IgD-negative memory B cell (primary cell): ENCODE results near the gene ITIH5. TPM values are rescaled to one million over a fixed set of nuclear protein-coding genes. Genes with fewer than 3 reads are reported as not detected.

Source experiments
- H3K27ac Mint-ChIP-seq, 3 donors: one replicate each; pipeline ENCODE4 v1.8.0; 2020 to 2022; ENCODE audit warnings: mild to moderate bottlenecking in 3 of 3, mixed read lengths in 3 of 3, moderate library complexity in 1 of 3
- H3K27me3 Mint-ChIP-seq: one replicate; pipeline ENCODE4 v1.8.0; 2021; ENCODE audit warnings: mixed read lengths
- H3K36me3 Mint-ChIP-seq: one replicate; pipeline ENCODE4 v1.8.0; 2020; ENCODE audit warnings: mild to moderate bottlenecking, mixed read lengths
- H3K4me1 Mint-ChIP-seq, 3 donors: one replicate each; pipeline ENCODE4 v1.8.0; 2020 to 2022; ENCODE audit warnings: mixed read lengths in 3 of 3, mild to moderate bottlenecking in 1 of 3
- H3K4me3 Mint-ChIP-seq, 4 donors: one replicate each; pipeline ENCODE4 v1.8.0; 2020 to 2022; ENCODE audit warnings: mild to moderate bottlenecking in 4 of 4, mixed read lengths in 4 of 4, moderate library complexity in 3 of 4
- H3K9me3 Mint-ChIP-seq, 3 donors: one replicate each; pipeline ENCODE4 v1.8.0; 2020 to 2021; ENCODE audit warnings: mixed read lengths in 3 of 3, mild to moderate bottlenecking in 1 of 3
- polyA plus RNA-seq: library from polyadenylated mRNA; unstranded; fragments of 300-500 nt; fragmentation: Illumina TruSeq; gene quantifications from one replicate; pipeline ENCODE4 v1.2.3, GENCODE V29; 2021

Gene ITIH5
- polyA plus RNA-seq, 1 donor from 2014 or later = not detected

- no peak overlapping the region for H3K27ac Mint-ChIP-seq
- peaks cover 2% of the 10 kb centered on the region for H3K36me3 Mint-ChIP-seq
- peaks cover under 1 to 5% (median 4%) of the 10 kb centered on the region in 3 donors for H3K4me1 Mint-ChIP-seq
- no peak overlapping the region for H3K4me3 Mint-ChIP-seq
- peaks cover 15% of the 10 kb centered on the region for H3K27me3 Mint-ChIP-seq
- no peaks in the 10 kb centered on the region for H3K9me3 Mint-ChIP-seq
Observed at GRCh38 chr10:7526017-7526400, 140.8 kb downstream of the ITIH5 start.

- Mint-ChIP-seq H3K27ac (no peak overlapping the region), H3K36me3 (peaks cover 2% of the 10 kb centered on the region), H3K9me3 (no peaks in the 10 kb centered on the region), H3K4me1 (peaks cover 6 to 10% (median 9%) of the 10 kb centered on the region in 3 donors), H3K4me3 (no peak overlapping the region), H3K27me3 (peaks cover 14% of the 10 kb centered on the region)
Observed at GRCh38 chr10:7525314-7526016, 141.3 kb downstream of the ITIH5 start.

DNA sequence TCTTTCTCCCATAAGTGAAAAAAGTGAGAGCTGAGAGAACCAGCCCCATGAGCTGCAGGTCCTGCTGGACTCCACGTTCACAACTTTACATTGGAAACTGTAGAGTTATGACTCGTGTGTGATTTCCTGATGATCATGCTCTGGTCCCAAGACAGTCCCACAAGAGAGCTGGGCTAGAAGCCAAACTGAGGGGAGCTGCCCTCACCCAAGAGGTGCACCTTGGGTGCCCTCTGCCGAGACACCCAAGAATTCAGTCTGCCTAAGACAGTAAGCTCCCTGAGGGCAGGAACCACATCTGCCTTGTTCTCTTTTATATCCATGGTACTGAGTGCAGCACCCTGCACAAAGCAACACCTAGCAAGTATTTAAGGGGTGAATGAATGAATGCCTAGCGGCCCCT lies 143.1 kb downstream of the ITIH5 start:
- Mint-ChIP-seq H3K27ac (no peak overlapping the region), H3K27me3 (peaks cover 14% of the 10 kb centered on the region), H3K36me3 (peaks cover 2% of the 10 kb centered on the region), H3K4me3 (no peak overlapping the region), H3K4me1 (peaks cover 7 to 12% (median 10%) of the 10 kb centered on the region in 3 donors), H3K9me3 (no peaks in the 10 kb centered on the region)

DNA sequence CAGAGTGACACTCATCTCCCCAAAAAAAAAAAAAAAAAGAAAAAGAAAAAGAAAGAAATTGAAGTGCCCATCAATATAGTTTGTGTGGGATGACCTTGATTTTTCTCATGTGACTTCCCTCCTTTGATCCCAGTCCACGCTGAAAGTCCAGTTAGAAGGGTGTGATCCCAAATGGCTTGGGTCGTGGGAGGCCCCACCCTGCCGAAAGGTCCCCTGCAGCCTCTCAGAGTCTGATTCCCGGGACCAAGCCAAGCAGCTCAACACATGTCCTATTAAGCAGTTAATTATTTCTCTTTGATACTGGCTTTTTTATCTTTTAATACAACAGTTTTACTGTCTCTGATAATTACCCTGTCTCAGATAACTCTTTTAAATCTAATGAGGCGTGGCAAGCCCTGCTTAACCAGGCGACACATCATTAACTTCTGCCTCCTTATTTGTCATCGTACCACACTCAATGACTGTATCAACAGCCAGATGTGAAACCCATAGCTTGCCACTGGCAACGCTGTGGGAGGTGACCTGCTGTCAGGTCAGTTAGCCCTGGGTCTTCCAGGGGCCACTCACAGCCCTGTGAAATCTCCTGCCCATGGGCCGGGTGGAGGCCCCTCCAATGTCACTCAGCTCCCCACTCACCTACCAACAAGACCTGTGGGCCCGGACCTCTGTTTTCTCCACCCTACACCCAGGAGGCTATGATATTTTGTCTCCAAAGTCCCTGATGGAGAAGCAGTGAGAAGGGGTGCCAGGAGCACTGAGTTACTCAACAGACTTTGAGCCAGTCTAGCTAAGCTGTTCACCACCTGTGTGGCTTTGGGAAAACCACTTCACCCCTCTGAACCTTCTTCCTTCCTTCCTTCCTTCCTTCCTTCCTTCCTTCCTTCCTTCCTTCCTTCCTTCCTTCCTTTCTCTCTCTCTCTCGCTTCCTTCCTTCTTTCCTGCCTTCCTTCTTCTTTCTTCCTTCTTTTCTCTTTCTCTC lies 146.0 kb downstream of the ITIH5 start:
- H3K4me1 Mint-ChIP-seq = peaks cover 10 to 12% (median 10%) of the 10 kb centered on the region in 3 donors
- no peaks in the 10 kb centered on the region for H3K9me3 Mint-ChIP-seq
- H3K27ac Mint-ChIP-seq = no peak overlapping the region
- peaks cover 11% of the 10 kb centered on the region for H3K27me3 Mint-ChIP-seq
- peak overlapping the region in 2 of 4 donors; percentile 76 to 78 for H3K4me3 Mint-ChIP-seq
- no peaks in the 10 kb centered on the region for H3K36me3 Mint-ChIP-seq

GRCh38 chr10:7519351-7519750 lies 147.4 kb downstream of the ITIH5 start:
- Mint-ChIP-seq H3K27ac (no peak overlapping the region), H3K9me3 (no peaks in the 10 kb centered on the region), H3K4me1 (peaks cover 7 to 10% (median 9%) of the 10 kb centered on the region in 3 donors), H3K36me3 (no peaks in the 10 kb centered on the region), H3K27me3 (peaks cover 6% of the 10 kb centered on the region), H3K4me3 (no peak overlapping the region)

- no peaks in the 10 kb centered on the region for H3K36me3 Mint-ChIP-seq
- no peak overlapping the region for H3K27ac Mint-ChIP-seq
- H3K4me3 Mint-ChIP-seq = no peak overlapping the region
- peaks cover 6% of the 10 kb centered on the region for H3K27me3 Mint-ChIP-seq
- peaks cover 7 to 10% (median 9%) of the 10 kb centered on the region in 3 donors for H3K4me1 Mint-ChIP-seq
- H3K9me3 Mint-ChIP-seq = no peaks in the 10 kb centered on the region
Observed at GRCh38 chr10:7518693-7519092, 148.1 kb downstream of the ITIH5 start.

DNA sequence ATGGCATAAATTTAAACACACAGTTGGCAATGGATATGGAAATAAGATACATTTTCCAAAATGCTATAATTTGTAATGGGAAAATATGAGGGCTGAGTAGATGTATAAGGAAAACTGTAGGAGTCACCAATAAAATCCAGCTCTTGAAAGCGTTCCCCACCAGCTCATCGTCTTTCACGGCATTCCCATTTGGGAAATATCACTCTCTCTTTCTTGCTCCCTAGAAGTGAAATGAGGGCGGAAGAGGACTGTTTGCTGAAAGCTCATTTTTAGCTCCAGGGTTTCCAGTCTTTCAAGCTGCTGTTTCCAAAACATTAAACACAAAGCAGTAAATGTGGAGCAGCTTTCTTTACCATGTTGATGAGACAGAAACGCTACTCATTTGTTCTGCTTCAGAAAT lies 151.3 kb downstream of the ITIH5 start:
- Mint-ChIP-seq H3K9me3 (peaks cover 0 to 9% (median 3%) of the 10 kb centered on the region in 3 donors), H3K4me1 (peaks cover 2 to 4% (median 3%) of the 10 kb centered on the region in 3 donors), H3K36me3 (no peaks in the 10 kb centered on the region), H3K27me3 (peaks cover under 1% of the 10 kb centered on the region), H3K27ac (no peak overlapping the region), H3K4me3 (no peak overlapping the region)

DNA sequence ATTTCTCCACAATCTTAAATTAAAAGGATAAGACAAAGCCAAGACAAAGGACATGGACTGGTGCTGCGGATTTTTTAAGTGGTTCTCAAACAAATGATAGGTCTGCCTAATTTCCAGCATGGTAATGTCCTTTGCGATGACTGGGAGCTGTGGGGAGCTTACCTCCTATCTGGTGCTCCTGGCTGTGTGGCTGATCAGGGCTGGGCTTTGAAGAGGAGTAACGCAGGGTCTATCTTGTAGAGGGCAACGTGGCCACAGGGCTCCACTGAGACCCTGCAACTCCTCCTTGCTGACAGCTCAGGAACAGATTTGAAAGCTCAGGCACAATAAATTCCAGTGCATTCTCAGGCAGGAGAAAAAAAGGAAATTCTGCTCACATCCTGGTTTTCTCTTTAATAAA lies 152.8 kb downstream of the ITIH5 start:
- Mint-ChIP-seq H3K36me3 (peaks cover 1% of the 10 kb centered on the region), H3K9me3 (peaks cover 0 to 14% (median 9%) of the 10 kb centered on the region in 3 donors), H3K27ac (no peak overlapping the region), H3K4me3 (no peak overlapping the region), H3K4me1 (peaks cover 1 to 13% (median 2%) of the 10 kb centered on the region in 3 donors), H3K27me3 (no peaks in the 10 kb centered on the region)

DNA sequence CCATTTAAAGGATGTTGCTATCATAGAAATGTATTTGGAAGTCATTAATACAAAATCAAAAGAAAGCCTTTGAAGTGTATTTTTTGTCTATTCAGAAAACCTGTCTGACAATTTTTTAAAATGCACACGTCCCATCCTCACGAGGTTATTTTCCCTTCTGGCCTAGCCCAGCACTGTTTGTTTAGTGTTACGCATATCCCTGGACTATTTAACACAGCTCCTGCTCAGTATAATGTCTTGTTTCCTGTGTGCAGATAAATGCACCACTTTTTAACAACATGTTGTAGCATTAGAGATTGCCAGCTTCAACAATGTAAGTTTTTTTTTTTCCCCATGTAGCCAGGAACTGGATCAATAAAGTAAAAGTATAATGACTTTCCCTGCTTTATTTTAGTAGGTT lies 153.3 kb downstream of the ITIH5 start:
- Mint-ChIP-seq H3K4me3 (no peak overlapping the region), H3K4me1 (peaks cover 1 to 13% (median 6%) of the 10 kb centered on the region in 3 donors), H3K36me3 (peaks cover 1% of the 10 kb centered on the region), H3K27me3 (no peaks in the 10 kb centered on the region), H3K27ac (no peak overlapping the region), H3K9me3 (peaks cover 0 to 14% (median 9%) of the 10 kb centered on the region in 3 donors)

DNA sequence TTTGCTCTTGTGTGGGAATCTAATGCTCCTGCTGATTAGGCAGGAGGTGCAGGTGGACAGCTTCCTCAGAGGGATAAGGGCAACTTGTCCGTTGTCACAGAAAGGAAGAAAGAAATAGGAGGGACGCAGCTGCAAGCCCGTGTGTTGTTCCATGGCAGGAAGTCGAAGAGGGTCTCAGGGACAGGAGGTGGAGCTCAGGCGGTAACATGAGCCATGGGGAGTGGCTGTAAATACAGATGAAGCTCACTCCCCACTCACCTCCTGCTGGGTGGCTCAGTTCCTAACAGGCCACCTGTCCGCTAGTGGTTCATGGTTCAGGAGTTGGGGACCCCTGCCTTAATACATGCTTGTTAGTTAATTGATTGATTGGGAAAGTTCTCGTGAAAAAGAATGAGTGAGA lies 154.3 kb downstream of the ITIH5 start:
- Mint-ChIP-seq H3K4me1 (peaks cover 4 to 9% (median 7%) of the 10 kb centered on the region in 3 donors), H3K36me3 (peaks cover 1% of the 10 kb centered on the region), H3K4me3 (peak overlapping the region in 1 of 4 donors; percentile 63), H3K27ac (no peak overlapping the region), H3K9me3 (peaks cover 0 to 14% (median 9%) of the 10 kb centered on the region in 3 donors), H3K27me3 (no peaks in the 10 kb centered on the region)

DNA sequence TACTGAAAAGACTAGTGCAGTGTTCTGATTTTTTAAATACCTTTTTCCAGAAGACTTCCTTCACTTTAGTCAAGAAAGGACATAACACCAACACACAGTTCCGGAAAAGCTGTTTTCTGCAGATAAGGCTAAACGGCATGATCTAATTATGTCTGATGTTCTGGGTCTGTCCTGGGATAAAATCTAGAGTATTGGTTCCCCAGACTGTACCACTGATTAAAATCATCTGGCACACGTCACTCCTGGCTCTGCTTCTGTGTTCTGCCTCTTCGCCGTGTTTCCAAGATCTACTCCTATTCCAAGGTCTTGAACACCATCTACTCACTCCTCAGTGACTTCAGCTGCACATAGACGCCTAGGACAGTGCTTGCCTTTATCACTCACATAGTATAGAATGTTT lies 155.2 kb downstream of the ITIH5 start:
- peaks cover 6 to 12% (median 8%) of the 10 kb centered on the region in 3 donors for H3K4me1 Mint-ChIP-seq
- no peak overlapping the region for H3K27ac Mint-ChIP-seq
- peaks cover 0 to 14% (median 9%) of the 10 kb centered on the region in 3 donors for H3K9me3 Mint-ChIP-seq
- H3K27me3 Mint-ChIP-seq = no peaks in the 10 kb centered on the region
- H3K36me3 Mint-ChIP-seq = peaks cover 1% of the 10 kb centered on the region
- H3K4me3 Mint-ChIP-seq = no peak overlapping the region

Other genes with a start within 250 kb of the ITIH5 start
- gene ITIH2, start 36.4 kb upstream of the ITIH5 start, polyA plus RNA-seq = not detected
- gene KIN, start 121.0 kb upstream of the ITIH5 start, polyA plus RNA-seq = 5.6 TPM
- 340 TPM for gene ATP5F1C, start 121.2 kb upstream of the ITIH5 start, polyA plus RNA-seq
- 16.2 TPM for gene TAF3, start 151.5 kb upstream of the ITIH5 start, polyA plus RNA-seq